Heart left ventricle (tissue), 16 donors: ENCODE measurements around the gene NCKAP1. TPM values are rescaled to one million over a fixed set of nuclear protein-coding genes. Genes with fewer than 3 reads are reported as not detected.
A peak's percentile ranks its signal among the peaks of the same experiment; 100 is the strongest.

ENCODE experiments used
- ATAC-seq, 4 donors: fragments of 200-7000 bp; cut with Tn5 transposase; one replicate each; pipeline ENCODE4 v1.9.1; 2020 to 2022; ENCODE audit warnings: moderate library complexity in 4 of 4, mild to moderate bottlenecking in 3 of 4, moderate number of reproducible peaks in 1 of 4
- DNase-seq, 5 donors: peaks; one replicate each; pipeline ENCODE4 v3.0.0-alpha.2; 2020
- H3K27ac ChIP-seq, 12 donors: fragments of 200-600 bp; sonication (generic) in 4 of 12; one replicate each; pipeline versions ENCODE4 v1.5.0 to v1.8.0; 2016 to 2022; ENCODE audit warnings: mild to moderate bottlenecking in 2 of 12
- H3K27me3 ChIP-seq, 9 donors: fragments of 200-600 bp; sonication (generic) in 2 of 9; one replicate each; pipeline versions ENCODE4 v1.5.1 to v1.8.0; 2016 to 2022; ENCODE audit warnings: mild to moderate bottlenecking in 3 of 9
- H3K36me3 ChIP-seq, 9 donors: fragments of 200-600 bp; sonication (generic) in 2 of 9; one replicate each; pipeline versions ENCODE4 v1.5.0 to v1.8.0; 2018 to 2022; ENCODE audit warnings: mild to moderate bottlenecking in 2 of 9
- H3K4me1 ChIP-seq, 12 donors: fragments of 200-600 bp; sonication (generic) in 4 of 12; one replicate each; pipeline versions ENCODE4 v1.5.0 to v1.8.0; 2016 to 2022; ENCODE audit warnings: mild to moderate bottlenecking in 3 of 12
- H3K4me3 ChIP-seq, 12 donors: fragments of 200-600 bp; sonication (generic) in 4 of 12; one replicate each; pipeline versions ENCODE4 v1.5.0 to v1.8.0; 2017 to 2022; ENCODE audit warnings: mild to moderate bottlenecking in 9 of 12, moderate library complexity in 4 of 12
- H3K9me3 ChIP-seq, 12 donors: fragments of 200-600 bp; sonication (generic) in 4 of 12; one replicate each; pipeline versions ENCODE4 v1.5.0 to v1.8.0; 2016 to 2022; ENCODE audit warnings: mild to moderate bottlenecking in 1 of 12
- POLR2A ChIP-seq, 2 donors: fragments of 450-650 bp; IDR thresholded peaks; one replicate each; pipeline ENCODE4 v1.6.1; 2017; ENCODE audit warnings: antibody characterized with exemption in 2 of 2, mild to moderate bottlenecking in 2 of 2, moderate library complexity in 2 of 2
- WGBS, 4 donors: extraction: QIAGEN DNeasy Blood & Tissue Kit in 2 of 4; methylation state at CpG; one replicate each; pipeline versions ENCODE4 v1.1.5 to v1.1.7; 2013 to 2018; 5-methylcytosine and 5-hydroxymethylcytosine counted together
- intact Hi-C, 10 donors: fragments of 100-400 bp; cut with DNase I; formaldehyde crosslinking; loops; one replicate each; pipeline versions ENCODE4 v1.11.1 to v1.14.2; 2022
- polyA plus RNA-seq, 2 donors: library from polyadenylated mRNA; stranded (reverse); fragments of 200-250 nt; gene quantifications; one replicate each; pipeline ENCODE4 v1.2.3, GENCODE V29; 2013
- total RNA-seq, 9 donors: library from RNA; depleted of rRNA in 2 of 9; stranded (reverse); fragments of >200 nt in 2 of 9; fragmentation: NEBNext Ultra II Directional in 3 of 9; extraction: Animal tissue kit (Norgen Biotek cat#: 25700) in 3 of 9; gene quantifications; one replicate each; pipeline versions ENCODE4 v1.1.0 to v1.2.4, GENCODE V29; 2016 to 2023
- TF ChIP-seq, protein P1 (sequence below), 12 donors: fragments of 200-600 bp; sonication (generic) in 4 of 12; IDR thresholded peaks; one replicate each; pipeline versions ENCODE4 v1.5.0 to v1.8.0; 2018 to 2022; ENCODE audit warnings: antibody characterized with exemption in 12 of 12, mild to moderate bottlenecking in 5 of 12
- donor health status: ischemic (EF 13 %, LVEDD 7.1; RV severe dilation, severe dysfunction).
- donor health status: healthy with polysubstance abuse.
- donor health status: DM: no; HTN: yes; CAD: no.
- donor health status: DM: no; HTN: no; CAD: no.
- donor health status: ischemic (EF 25% LVEDD 6.9; RV normal size, moderate dysfunction).
- donor health status: ischemic (EF 25% LVEDD 5.7; RV mildly dilated, moderate dysfunction).
- donor health status: healthy.
- donor health status: DM: yes; HTN: yes; CAD: no.
- donor health status: ischemic (EF 35%, LVEDD 5.7; RV mildly dilated, moderate dysfunction).
- donor health status: nonischemic (EF 11% LVEDD 7.7; RV severe dilation, severe dysfunction).
- donor health status: DM: yes; HTN: yes; CAD: no.
- donor health status: PGD.
- donor health status: ischemic (EF 29% LVEDD 5.4; RV normal size, mild dysfunction).
- donor health status: nonischemic (EF 23%, LVEDD 6.1; RV moderate dilation, normal function).

The NCKAP1 gene
- total and polyA plus RNA-seq, 11 donors: 33.5 to 168 (median 138) TPM

DNA sequence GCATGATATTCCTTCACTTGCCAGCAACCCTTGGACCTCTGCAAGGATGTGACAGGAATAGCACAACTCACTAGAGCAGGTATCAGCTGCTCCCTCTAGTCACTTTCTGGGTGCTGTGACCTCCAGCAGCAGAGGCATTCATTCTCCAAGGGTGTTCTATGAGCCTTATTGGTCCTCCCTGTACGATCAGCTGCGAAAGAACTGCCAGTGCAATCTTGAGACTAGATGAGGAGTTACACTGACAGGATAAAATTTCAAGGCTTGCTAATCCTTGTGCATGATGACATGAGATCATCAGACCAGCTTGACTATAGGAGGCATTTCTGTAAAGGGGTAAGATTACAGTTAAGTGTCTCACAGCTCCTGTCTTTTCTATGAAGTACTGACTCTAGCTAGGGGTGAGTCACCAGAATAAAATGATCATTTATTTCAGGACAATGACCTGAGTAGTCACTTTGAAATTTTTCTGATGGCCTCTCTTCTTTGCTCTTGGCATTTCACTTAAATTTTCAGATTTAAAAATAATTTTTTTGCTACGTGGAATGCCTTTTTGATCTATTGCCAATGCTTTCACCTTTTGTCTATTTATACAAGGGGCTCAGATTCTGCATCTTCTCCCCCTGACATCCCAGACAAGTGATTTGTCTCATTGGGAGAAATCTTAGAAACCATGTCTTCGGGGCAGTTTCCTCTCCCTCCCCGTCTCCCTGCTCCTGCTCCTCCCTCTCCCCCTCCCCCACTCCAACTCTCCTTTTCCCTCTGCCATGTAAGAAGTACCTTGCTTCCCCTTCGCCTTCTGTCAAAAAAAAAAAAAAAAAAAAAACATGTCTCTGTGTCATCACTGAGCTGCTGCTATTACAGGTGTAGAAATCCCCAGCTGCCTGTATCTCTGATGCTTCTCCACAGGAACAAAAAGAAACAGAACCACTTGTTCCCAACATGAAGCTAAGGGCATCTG, 122.6 kb downstream of the NCKAP1 start:
- WGBS, 4 donors: 67 to 72% (median 70%) methylated on average over 4 to 6 of the region's 6 CpGs
- Histone ChIP-seq H3K36me3 (peaks cover 0 to 83% (median 29%) of the 10 kb centered on the region in 9 donors), H3K27me3 (no peaks in the 10 kb centered on the region), H3K4me3 (no peak overlapping the region), H3K27ac (peak overlapping the region in 4 of 12 donors; percentile 3 to 23 (median 8)), H3K4me1 (peaks cover 0 to 11% (median 0%) of the 10 kb centered on the region in 12 donors), H3K9me3 (no peaks in the 10 kb centered on the region)
- TF ChIP-seq POLR2A (IDR thresholded peaks at IDR 0.05): no peak
- TF ChIP-seq, protein P1, sequence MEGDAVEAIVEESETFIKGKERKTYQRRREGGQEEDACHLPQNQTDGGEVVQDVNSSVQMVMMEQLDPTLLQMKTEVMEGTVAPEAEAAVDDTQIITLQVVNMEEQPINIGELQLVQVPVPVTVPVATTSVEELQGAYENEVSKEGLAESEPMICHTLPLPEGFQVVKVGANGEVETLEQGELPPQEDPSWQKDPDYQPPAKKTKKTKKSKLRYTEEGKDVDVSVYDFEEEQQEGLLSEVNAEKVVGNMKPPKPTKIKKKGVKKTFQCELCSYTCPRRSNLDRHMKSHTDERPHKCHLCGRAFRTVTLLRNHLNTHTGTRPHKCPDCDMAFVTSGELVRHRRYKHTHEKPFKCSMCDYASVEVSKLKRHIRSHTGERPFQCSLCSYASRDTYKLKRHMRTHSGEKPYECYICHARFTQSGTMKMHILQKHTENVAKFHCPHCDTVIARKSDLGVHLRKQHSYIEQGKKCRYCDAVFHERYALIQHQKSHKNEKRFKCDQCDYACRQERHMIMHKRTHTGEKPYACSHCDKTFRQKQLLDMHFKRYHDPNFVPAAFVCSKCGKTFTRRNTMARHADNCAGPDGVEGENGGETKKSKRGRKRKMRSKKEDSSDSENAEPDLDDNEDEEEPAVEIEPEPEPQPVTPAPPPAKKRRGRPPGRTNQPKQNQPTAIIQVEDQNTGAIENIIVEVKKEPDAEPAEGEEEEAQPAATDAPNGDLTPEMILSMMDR (IDR thresholded peaks at IDR 0.05): no peak
- intact Hi-C loops: loop anchor here in 1 of 10 donors (10.0 kb wide), 1 partner anchor 131 kb away; no protein-coding TSS in a partner anchor
- ATAC-seq (peak; percentile 51 to 86 (median 79)), DNase-seq (peak in 1 of 5 donors; percentile 25)

DNA sequence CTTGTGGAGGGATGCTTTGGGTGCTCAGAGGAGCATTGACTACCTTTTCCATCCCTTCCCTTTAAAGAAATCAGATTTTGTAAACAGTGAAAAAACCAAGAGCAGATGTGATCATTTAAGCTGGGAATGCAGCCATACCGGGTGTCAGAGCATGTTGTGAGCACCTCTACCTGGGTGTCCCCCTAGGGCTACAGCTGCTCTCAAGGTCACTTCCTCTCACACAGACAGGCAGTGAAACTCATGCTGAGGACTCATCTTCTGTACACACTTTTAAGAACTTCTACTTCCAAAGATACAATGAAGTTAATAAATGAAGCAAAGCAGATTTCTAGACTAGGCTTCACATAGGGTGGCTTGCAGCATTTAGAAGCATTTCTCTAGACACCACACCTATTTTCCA, 123.4 kb downstream of the NCKAP1 start:
- DNase-seq (no peak), ATAC-seq (peak in 2 of 4 donors; percentile 23 to 40)
- intact Hi-C loops: loop anchor here in 1 of 10 donors (10.0 kb wide), 1 partner anchor 130 kb away; no protein-coding TSS in a partner anchor
- Histone ChIP-seq H3K4me1 (peaks cover 0 to 11% (median 0%) of the 10 kb centered on the region in 12 donors), H3K4me3 (no peak overlapping the region), H3K9me3 (no peaks in the 10 kb centered on the region), H3K27me3 (no peaks in the 10 kb centered on the region), H3K27ac (peak overlapping the region in 1 of 12 donors; percentile 23), H3K36me3 (peaks cover 0 to 83% (median 30%) of the 10 kb centered on the region in 9 donors)
- WGBS, 4 donors: 95 to 100% (median 98%) methylated on average over 1 of the region's 1 CpG
- no peak for TF ChIP-seq POLR2A (IDR thresholded peaks at IDR 0.05)
- TF ChIP-seq, protein P1 (IDR thresholded peaks at IDR 0.05): no peak

DNA sequence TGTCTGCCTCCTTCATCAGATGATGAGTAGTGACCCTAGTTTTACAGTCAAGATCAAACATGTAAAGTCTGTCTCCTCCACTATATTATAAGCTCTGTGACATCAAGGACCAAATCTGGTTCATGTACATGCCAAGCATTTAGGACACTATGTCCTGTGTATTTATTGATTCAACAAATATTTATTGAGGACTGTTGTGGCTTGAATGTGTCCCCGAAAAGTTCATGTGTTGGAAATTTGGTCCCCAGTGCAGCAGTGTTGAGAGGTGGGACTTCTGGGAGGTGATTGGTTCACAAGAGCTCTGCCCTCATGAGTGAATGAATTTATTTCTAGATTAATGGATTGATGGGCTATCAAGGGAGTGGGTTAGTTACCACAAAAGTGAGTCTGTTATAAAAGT, 125.2 kb downstream of the NCKAP1 start:
- peaks cover 0 to 85% (median 33%) of the 10 kb centered on the region in 9 donors for H3K36me3 ChIP-seq
- H3K4me1 ChIP-seq: peaks cover 0 to 11% (median 0%) of the 10 kb centered on the region in 12 donors
- no peak for ATAC-seq
- TF ChIP-seq, protein P1 (IDR thresholded peaks at IDR 0.05): no peak
- no peak for TF ChIP-seq POLR2A (IDR thresholded peaks at IDR 0.05)
- WGBS, 4 donors: 90 to 100% (median 94%) methylated on average over 1 of the region's 1 CpG
- H3K27ac ChIP-seq: no peak overlapping the region
- no peak for DNase-seq
- no peaks in the 10 kb centered on the region for H3K9me3 ChIP-seq
- no peaks in the 10 kb centered on the region for H3K27me3 ChIP-seq
- no peak overlapping the region for H3K4me3 ChIP-seq
- intact Hi-C loops: loop anchor here in 1 of 10 donors (10.0 kb wide), 1 partner anchor 128 kb away; no protein-coding TSS in a partner anchor

DNA sequence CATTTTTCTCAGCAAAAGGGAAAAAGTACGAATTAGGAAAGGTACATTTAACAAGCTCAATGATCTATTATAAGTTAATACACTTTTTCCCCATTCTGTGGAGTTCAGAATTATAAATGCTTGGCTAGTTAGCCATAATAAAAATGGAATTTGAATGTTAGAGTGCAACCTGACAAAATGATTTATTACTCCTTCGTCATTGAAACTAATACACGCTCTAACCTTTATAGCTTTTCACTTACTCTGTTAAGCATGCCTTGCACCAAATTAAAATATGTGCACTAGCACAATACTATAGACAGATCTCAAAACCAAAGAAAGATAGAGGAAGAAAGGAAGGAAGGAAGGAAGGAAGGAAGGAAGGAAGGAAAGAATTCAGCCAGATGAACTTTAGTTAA, 125.7 kb downstream of the NCKAP1 start:
- Histone ChIP-seq H3K27me3 (no peaks in the 10 kb centered on the region), H3K27ac (no peak overlapping the region), H3K4me1 (peaks cover 0 to 11% (median 0%) of the 10 kb centered on the region in 12 donors), H3K36me3 (peaks cover 0 to 81% (median 33%) of the 10 kb centered on the region in 9 donors), H3K4me3 (no peak overlapping the region), H3K9me3 (no peaks in the 10 kb centered on the region)
- DNase-seq (no peak), ATAC-seq (no peak)
- WGBS, 4 donors: 93 to 98% (median 96%) methylated on average over 3 of the region's 3 CpGs
- no peak for TF ChIP-seq POLR2A (IDR thresholded peaks at IDR 0.05)
- TF ChIP-seq, protein P1 (IDR thresholded peaks at IDR 0.05): no peak
- intact Hi-C loops: loop anchor here in 1 of 10 donors (10.0 kb wide), 1 partner anchor 128 kb away; no protein-coding TSS in a partner anchor
